GM21447 (cell line): Measurements from ENCODE around the gene TMTC1.
"Not testable (repeated sequence)": the region's sequence is repeated elsewhere in the genome, so short reads cannot be mapped to it uniquely, and the experiment has no call there.

ENCODE experiments used
- ATAC-seq: cut with Tn5 transposase; IDR thresholded peaks from one replicate; pipeline ENCODE4 v1.9.1; 2021; ENCODE audit not compliant: unreplicated experiment

Gene TMTC1

GRCh38 chr12:29673346-29673745 is 110.4 kb downstream of the TMTC1 start:
- ATAC-seq, result no peak

- no peak for ATAC-seq
These were observed 111.2 kb downstream of the TMTC1 start for GRCh38 chr12:29672580-29672979.

GRCh38 chr12:29671742-29672141 is 112.0 kb downstream of the TMTC1 start:
- no peak for ATAC-seq

GRCh38 chr12:29667011-29667410 is 116.7 kb downstream of the TMTC1 start:
- no peak for ATAC-seq

- ATAC-seq, result no peak
These were observed 118.6 kb downstream of the TMTC1 start for GRCh38 chr12:29665107-29665506.

GRCh38 chr12:29662734-29663323 is 120.9 kb downstream of the TMTC1 start:
- ATAC-seq, result no peak

- ATAC-seq, result no peak
These were observed 122.9 kb downstream of the TMTC1 start for GRCh38 chr12:29660847-29661246.

GRCh38 chr12:29656762-29657538 is 126.8 kb downstream of the TMTC1 start:
- ATAC-seq, result no peak

- ATAC-seq, result no peak
These were observed 127.9 kb downstream of the TMTC1 start for GRCh38 chr12:29655861-29656260.

- no peak for ATAC-seq
These were observed 130.5 kb downstream of the TMTC1 start for GRCh38 chr12:29653286-29653685.

GRCh38 chr12:29650371-29650770 is 133.4 kb downstream of the TMTC1 start:
- no peak for ATAC-seq

- no peak for ATAC-seq
These were observed 134.0 kb downstream of the TMTC1 start for GRCh38 chr12:29649722-29650121.

- ATAC-seq, result no peak
These were observed 139.1 kb downstream of the TMTC1 start for GRCh38 chr12:29644536-29645162.

GRCh38 chr12:29640589-29641345 is 143.0 kb downstream of the TMTC1 start:
- no peak for ATAC-seq

GRCh38 chr12:29639893-29640495 is 143.7 kb downstream of the TMTC1 start:
- ATAC-seq, result no peak

GRCh38 chr12:29638528-29638927 is 145.2 kb downstream of the TMTC1 start:
- ATAC-seq, result no peak

- ATAC-seq, result no peak
These were observed 149.7 kb downstream of the TMTC1 start for GRCh38 chr12:29634057-29634456.

- ATAC-seq, result not testable (repeated sequence)
These were observed 153.6 kb downstream of the TMTC1 start for GRCh38 chr12:29630164-29630563.

- ATAC-seq, result no peak
These were observed 156.5 kb downstream of the TMTC1 start for GRCh38 chr12:29627221-29627620.

GRCh38 chr12:29625359-29625953 is 158.3 kb downstream of the TMTC1 start:
- no peak for ATAC-seq

- ATAC-seq, result no peak
These were observed 161.5 kb downstream of the TMTC1 start for GRCh38 chr12:29622251-29622650.
